GM12892 (cell line): Measurements from ENCODE around the gene RNASEL.

ENCODE experiments used
- POLR2A ChIP-seq: IDR thresholded peaks from 2 replicates; pipeline ENCODE4 v1.6.1; 2011; ENCODE audit warnings: low read depth, low read length, control low read depth
- POLR2AphosphoS5 ChIP-seq: IDR thresholded peaks from 2 replicates; pipeline ENCODE4 v1.6.1; 2011; ENCODE audit warnings: low read depth, low read length, control low read depth
- TAF1 ChIP-seq: IDR thresholded peaks from 2 replicates; pipeline ENCODE4 v1.6.1; 2011; ENCODE audit warnings: low read depth, mild to moderate bottlenecking, control low read depth, low read length, borderline replicate concordance

DNA sequence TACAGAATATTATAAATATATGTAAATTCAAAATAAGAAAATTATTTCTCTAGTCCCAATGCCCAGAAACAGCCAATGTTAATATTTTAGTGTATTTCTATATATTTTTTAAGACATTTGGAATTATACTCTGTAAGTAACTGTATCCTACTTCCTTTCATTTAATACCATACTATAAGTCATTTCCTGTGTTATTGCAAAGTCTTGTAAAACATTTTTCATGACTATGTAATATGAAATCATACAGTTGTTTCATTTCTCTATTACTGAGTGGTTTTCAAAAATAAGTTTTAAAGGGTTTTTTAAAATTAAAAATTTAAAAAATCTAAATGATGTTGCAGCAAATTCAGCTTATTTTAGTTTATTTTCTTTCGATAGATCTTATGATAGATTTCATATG lies 2.0 kb downstream of the RNASEL start:
- TF ChIP-seq POLR2A (no peak), POLR2AphosphoS5 (no peak), TAF1 (no peak)
